Keratinocyte (primary cell): Measurements from ENCODE around the gene SLC6A19.

Source experiments
- EZH2 ChIP-seq: IDR thresholded peaks from one replicate; pipeline ENCODE4 v1.6.1; 2012; ENCODE audit warnings: inconsistent platforms, mild to moderate bottlenecking, low read length, moderate library complexity
- TF ChIP-seq, protein P1 (sequence below), 3 experiments: IDR thresholded peaks in 1 of 3; conservative IDR thresholded peaks in 1 of 3; optimal IDR thresholded peaks in 1 of 3; 2 replicates in 2 of 3; 3 replicates in 1 of 3; pipeline versions ENCODE3 to v1.5.1; 2011; ENCODE audit warnings: low read length in 3 of 3, mild to moderate bottlenecking in 3 of 3, moderate library complexity in 2 of 3, control low read depth in 1 of 3, inconsistent platforms in 1 of 3; ENCODE audit not compliant: insufficient read depth in 2 of 3; ENCODE audit errors: extremely low read depth in 1 of 3

DNA sequence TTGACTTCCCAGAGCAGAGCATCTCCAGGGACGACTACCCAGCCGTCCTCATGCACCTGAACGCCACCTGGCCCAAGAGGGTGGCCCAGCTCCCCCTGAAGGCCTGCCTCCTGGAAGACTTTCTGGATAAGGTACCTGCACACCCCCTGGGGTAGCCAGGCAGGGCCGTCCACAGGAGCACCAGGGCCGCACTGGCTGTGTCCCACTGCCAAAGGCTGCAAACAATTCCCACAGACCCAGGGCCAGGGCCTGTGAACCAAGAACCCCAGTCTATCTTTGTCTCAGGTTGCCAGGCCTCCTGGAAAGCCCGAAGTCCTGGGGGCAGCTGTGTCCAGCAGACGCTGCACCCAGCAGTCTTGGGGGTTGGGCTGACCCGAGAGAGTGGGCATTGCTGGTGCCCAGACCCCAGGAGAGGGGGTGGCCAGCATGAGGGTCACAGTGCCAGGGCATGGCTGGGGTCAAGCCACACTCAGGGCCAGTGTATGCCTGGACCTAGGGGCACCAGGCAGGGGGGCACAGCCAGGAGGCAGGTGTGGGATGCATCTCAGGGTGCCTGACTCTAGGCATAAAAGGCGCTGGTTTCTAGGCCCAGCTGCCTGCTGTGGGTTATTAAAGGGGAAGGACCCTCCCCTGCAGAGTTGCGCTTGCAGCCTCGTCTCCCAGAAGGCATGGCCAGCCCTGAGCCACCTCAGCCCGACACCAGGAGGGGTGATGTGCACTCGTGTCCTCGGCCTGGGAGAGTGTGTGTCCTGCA is 41.5 kb downstream of the SLC6A19 start:
- no peak for TF ChIP-seq EZH2
- TF ChIP-seq, protein P1, sequence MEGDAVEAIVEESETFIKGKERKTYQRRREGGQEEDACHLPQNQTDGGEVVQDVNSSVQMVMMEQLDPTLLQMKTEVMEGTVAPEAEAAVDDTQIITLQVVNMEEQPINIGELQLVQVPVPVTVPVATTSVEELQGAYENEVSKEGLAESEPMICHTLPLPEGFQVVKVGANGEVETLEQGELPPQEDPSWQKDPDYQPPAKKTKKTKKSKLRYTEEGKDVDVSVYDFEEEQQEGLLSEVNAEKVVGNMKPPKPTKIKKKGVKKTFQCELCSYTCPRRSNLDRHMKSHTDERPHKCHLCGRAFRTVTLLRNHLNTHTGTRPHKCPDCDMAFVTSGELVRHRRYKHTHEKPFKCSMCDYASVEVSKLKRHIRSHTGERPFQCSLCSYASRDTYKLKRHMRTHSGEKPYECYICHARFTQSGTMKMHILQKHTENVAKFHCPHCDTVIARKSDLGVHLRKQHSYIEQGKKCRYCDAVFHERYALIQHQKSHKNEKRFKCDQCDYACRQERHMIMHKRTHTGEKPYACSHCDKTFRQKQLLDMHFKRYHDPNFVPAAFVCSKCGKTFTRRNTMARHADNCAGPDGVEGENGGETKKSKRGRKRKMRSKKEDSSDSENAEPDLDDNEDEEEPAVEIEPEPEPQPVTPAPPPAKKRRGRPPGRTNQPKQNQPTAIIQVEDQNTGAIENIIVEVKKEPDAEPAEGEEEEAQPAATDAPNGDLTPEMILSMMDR (optimal IDR thresholded peaks at IDR 0.05 in 1 of 3, IDR thresholded peaks at IDR 0.05 in 1 of 3, conservative IDR thresholded peaks at IDR 0.05 in 1 of 3; ENCODE audit: extremely low read depth in 1 of 3, insufficient read depth in 2 of 3, low read length in 3 of 3): no peak
